ENCODE data around the gene AURKAIP1. TPM values are rescaled to one million over a fixed set of nuclear protein-coding genes. Genes with fewer than 3 reads are reported as not detected.

Gene AURKAIP1
- total RNA-seq, 1 experiment from 2014 or later: 164 TPM

DNA sequence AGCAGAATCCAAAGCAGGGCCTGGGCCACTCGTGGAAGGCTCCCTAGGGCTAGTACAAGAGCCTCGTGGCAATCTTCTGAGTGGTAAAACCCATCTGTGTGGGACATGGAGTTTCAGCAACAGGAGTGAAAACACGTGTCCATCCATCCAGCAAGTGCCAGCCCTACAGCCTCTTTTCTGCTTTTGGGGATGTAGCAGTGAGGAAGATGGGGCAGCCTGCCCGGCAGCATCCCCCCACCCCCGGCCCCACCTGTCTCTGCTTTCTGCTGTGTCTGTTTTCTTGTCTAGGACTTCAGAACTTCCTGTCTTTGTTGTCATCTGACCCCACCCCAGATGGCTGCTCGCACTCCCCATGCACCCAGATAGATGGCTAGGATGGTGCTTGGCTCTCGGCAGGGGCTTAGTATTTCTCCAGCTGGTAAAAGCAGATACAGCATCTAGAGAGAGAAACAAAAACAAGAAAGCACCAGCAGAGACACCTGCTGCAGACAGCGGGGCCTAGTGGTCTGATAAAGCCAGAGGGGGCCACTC is 48.9 kb downstream of the AURKAIP1 start:
- Histone ChIP-seq H3K9me3 (ENCODE audit: insufficient read depth, low read depth) (no peaks in the 10 kb centered on the region), H3K36me3 (ENCODE audit: low read depth) (no peaks in the 10 kb centered on the region), H3K27me3 (ENCODE audit: insufficient read depth, low read depth) (no peaks in the 10 kb centered on the region), H2AFZ (no peak overlapping the region), H3K27ac (no peak overlapping the region), H3K9me2 (ENCODE audit: insufficient read depth) (no peaks in the 10 kb centered on the region), H3K4me3 (peak overlapping the region; percentile 87), H3K4me1 (replicated peaks; ENCODE audit: insufficient read depth) (peaks cover 27% of the 10 kb centered on the region), H3K79me2 (ENCODE audit: low read depth) (peaks cover 53% of the 10 kb centered on the region), H3F3A (ENCODE audit: insufficient read depth, low read depth) (peaks cover 41% of the 10 kb centered on the region; the same call in 1 of the 2 replicates), H4K20me1 (ENCODE audit: insufficient read depth) (peaks cover 22% of the 10 kb centered on the region), H3K4me2 (peak overlapping the region; percentile 96)
- no peak for DNase-seq
- intact Hi-C loops (cut with micrococcal nuclease; ENCODE audit: unreplicated experiment): no loop called here
- ChIA-PET POLR2A (ENCODE audit: unreplicated experiment) (no interaction called here), CTCF (no interaction called here)
- no TSS peak for BruUV-seq (replicated peaks)
- TF ChIP-seq EZH2 (IDR thresholded peaks at IDR 0.05; ENCODE audit: low read depth): no peak
- TF ChIP-seq, protein P1, sequence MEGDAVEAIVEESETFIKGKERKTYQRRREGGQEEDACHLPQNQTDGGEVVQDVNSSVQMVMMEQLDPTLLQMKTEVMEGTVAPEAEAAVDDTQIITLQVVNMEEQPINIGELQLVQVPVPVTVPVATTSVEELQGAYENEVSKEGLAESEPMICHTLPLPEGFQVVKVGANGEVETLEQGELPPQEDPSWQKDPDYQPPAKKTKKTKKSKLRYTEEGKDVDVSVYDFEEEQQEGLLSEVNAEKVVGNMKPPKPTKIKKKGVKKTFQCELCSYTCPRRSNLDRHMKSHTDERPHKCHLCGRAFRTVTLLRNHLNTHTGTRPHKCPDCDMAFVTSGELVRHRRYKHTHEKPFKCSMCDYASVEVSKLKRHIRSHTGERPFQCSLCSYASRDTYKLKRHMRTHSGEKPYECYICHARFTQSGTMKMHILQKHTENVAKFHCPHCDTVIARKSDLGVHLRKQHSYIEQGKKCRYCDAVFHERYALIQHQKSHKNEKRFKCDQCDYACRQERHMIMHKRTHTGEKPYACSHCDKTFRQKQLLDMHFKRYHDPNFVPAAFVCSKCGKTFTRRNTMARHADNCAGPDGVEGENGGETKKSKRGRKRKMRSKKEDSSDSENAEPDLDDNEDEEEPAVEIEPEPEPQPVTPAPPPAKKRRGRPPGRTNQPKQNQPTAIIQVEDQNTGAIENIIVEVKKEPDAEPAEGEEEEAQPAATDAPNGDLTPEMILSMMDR (conservative IDR thresholded peaks at IDR 0.05): no peak

DNA sequence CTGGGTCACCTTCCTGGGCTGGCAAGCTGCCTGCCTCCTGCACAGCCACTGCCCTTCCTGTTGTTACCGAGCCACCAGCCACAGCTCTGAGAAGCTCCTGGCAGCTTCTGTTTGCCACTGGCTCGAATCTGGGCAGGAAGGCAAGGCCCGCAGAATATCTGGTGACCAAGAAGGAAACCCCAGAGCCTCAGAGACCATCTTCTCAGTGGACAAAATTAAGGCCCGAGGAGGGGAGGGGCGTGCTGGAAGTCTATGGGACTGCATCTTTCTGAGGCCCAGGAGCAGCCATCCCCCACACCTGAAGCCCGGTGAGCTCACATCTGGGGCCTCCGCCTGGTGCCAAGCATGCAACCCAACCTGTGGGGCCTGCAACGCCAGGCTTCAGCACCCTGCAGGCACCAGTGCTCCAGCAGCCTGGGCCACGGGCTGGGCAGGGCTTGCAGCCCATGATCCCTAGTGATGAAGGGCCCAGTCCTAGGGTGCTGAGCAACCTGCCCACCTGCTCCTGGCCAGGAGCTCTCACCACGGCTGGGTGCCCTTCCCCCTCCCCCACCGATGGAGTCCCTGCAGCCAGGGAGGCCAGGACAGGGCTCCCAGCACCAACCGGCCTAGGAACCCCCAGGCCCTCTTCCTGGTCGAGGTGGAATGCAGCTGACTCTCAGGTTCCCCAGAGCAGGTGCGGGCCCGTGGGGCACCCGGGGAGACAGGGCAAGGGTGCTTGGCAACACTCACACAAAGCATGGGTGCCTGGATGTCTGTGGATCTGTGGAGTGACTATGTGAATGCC is 49.5 kb downstream of the AURKAIP1 start:
- Histone ChIP-seq H3K9me3 (ENCODE audit: insufficient read depth, low read depth) (no peaks in the 10 kb centered on the region), H3K27me3 (ENCODE audit: insufficient read depth, low read depth) (no peaks in the 10 kb centered on the region), H3F3A (ENCODE audit: insufficient read depth, low read depth) (peaks cover 36% of the 10 kb centered on the region; the same call in 1 of the 2 replicates), H3K36me3 (ENCODE audit: low read depth) (no peaks in the 10 kb centered on the region), H3K9me2 (ENCODE audit: insufficient read depth) (no peaks in the 10 kb centered on the region), H3K4me1 (replicated peaks; ENCODE audit: insufficient read depth) (peaks cover 21% of the 10 kb centered on the region), H2AFZ (peak overlapping the region; percentile 80; the same call in 1 of the 2 replicates), H4K20me1 (ENCODE audit: insufficient read depth) (peaks cover 28% of the 10 kb centered on the region), H3K4me3 (peak overlapping the region; percentile 87), H3K4me2 (peak overlapping the region; percentile 96), H3K27ac (peak overlapping the region; percentile 73), H3K79me2 (ENCODE audit: low read depth) (peaks cover 60% of the 10 kb centered on the region)
- CTCF ChIA-PET: no interaction called here
- POLR2A ChIA-PET (ENCODE audit: unreplicated experiment): interaction anchor here (0.6 kb wide), 1 partner anchor 12 kb away, joined by 3 read pairs; no protein-coding TSS in a partner anchor
- TF ChIP-seq, protein P1 (conservative IDR thresholded peaks at IDR 0.05): no peak
- TF ChIP-seq EZH2 (IDR thresholded peaks at IDR 0.05; ENCODE audit: low read depth): no peak
- DNase-seq: peak; percentile 50 to 61
- intact Hi-C loops (cut with micrococcal nuclease; ENCODE audit: unreplicated experiment): no loop called here
- no TSS peak for BruUV-seq (replicated peaks)

DNA sequence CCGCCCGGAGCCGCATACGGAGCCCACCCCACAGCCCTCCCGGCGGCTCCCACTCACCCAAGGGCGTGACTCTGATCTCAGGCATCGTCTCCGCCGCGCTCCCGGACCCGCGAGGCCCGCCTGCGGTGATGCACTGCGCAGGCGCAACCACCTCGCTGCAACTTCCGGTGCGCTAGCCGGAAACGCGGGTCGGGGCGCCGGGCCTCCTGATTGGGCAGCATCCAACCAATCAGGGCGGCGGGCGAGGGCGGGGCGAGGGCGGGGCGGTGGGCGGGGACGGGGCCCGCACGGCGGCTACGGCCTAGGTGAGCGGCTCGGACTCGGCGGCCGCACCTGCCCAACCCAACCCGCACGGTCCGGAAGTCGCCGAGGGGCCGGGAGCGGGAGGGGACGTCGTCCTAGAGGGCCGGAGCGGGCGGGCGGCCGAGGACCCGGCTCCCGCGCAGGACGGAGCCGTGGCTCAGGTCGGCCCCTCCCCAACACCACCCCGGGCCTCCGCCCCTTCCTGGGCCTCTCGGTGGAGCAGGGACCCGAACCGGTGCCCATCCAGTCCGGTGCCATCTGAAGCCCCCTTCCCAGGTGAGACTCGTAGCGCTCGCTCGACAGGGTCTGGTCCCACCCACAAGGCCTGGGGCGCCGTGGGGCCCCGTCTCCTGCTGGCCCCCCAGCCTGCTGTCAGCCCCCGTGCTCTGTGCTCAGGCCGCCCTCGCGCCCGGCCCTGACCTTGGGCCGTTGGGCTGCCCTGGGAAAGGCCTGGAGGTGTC is 50.3 kb downstream of the AURKAIP1 start, which contains the start of the genes CPTP and INTS11:
TSS of gene CPTP (plus strand) at position 279 of the 764 bp plus-strand sequence. CDS start 2,109 bp downstream, outside the sequence.
TSS of gene INTS11 (minus strand) at position 137 of the 764 bp plus-strand sequence. CDS start at position 85, 52 bp downstream.
- DNase-seq: peak; percentile 78 to 92
- Histone ChIP-seq H3K36me3 (ENCODE audit: low read depth) (no peaks in the 10 kb centered on the region), H3K79me2 (ENCODE audit: low read depth) (peaks cover 67% of the 10 kb centered on the region), H3K27me3 (ENCODE audit: insufficient read depth, low read depth) (no peaks in the 10 kb centered on the region), H3K9me3 (ENCODE audit: insufficient read depth, low read depth) (no peaks in the 10 kb centered on the region), H3K27ac (peak within 1 kb of the TSS; percentile 73), H3K9me2 (ENCODE audit: insufficient read depth) (no peaks in the 10 kb centered on the region), H2AFZ (peak within 1 kb of the TSS; percentile 80; the same call in 1 of the 2 replicates), H3K4me1 (replicated peaks; ENCODE audit: insufficient read depth) (peaks cover 15% of the 10 kb centered on the region), H4K20me1 (ENCODE audit: insufficient read depth) (peaks cover 35% of the 10 kb centered on the region), H3F3A (ENCODE audit: insufficient read depth, low read depth) (peaks cover 32% of the 10 kb centered on the region; the same call in 1 of the 2 replicates), H3K4me2 (peak within 1 kb of the TSS; percentile 96), H3K4me3 (peak within 1 kb of the TSS; percentile 87)
- CTCF ChIA-PET: interaction anchor here (0.6 kb wide), 1 partner anchor 294 kb away, joined by 3 read pairs; no protein-coding TSS in a partner anchor
- TF ChIP-seq, protein P1 (conservative IDR thresholded peaks at IDR 0.05): no peak
- no peak for TF ChIP-seq EZH2 (IDR thresholded peaks at IDR 0.05; ENCODE audit: low read depth)
- POLR2A ChIA-PET (ENCODE audit: unreplicated experiment): interaction anchor here (0.6 kb wide), 1 partner anchor 13 kb away, joined by 3 read pairs; no protein-coding TSS in a partner anchor
- intact Hi-C loops (cut with micrococcal nuclease; ENCODE audit: unreplicated experiment): no loop called here
- BruUV-seq (replicated peaks): TSS peak; percentile 63

Data from PC-9 (cell line).